Hematopoietic multipotent progenitor cell treated with erythropoietin and hydrocortisone succinate and interleukin-3 and kit ligand, for 8 days (in vitro differentiated cells): ENCODE results near the gene PAFAH1B2.
"Not testable (repeated sequence)": the region's sequence is repeated elsewhere in the genome, so short reads cannot be mapped to it uniquely, and the experiment has no call there.

ENCODE experiments used
- DNase-seq: peaks from one replicate; pipeline ENCODE4 v3.0.0-alpha.2; 2015

PAFAH1B2 gene

DNA sequence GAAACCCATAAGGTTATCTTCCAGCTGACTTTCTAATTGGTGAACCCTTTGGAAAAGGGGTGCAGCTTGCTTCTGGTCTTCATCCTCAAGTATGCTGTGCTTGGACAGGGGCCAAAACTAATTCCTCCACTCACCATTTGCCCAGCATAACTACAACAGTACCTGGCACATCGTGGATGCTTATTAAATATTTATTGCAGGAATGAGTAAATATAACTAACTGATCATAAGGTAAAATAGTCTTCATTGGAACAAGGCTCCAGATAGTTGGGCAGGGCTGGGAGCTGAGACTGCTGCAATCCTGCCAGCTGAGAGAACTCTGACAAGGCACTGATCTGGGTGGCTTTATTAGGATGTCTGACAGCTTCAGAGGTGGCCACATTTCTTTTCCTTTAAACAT lies 32.1 kb downstream of the PAFAH1B2 start:
- DNase-seq = no peak

DNA sequence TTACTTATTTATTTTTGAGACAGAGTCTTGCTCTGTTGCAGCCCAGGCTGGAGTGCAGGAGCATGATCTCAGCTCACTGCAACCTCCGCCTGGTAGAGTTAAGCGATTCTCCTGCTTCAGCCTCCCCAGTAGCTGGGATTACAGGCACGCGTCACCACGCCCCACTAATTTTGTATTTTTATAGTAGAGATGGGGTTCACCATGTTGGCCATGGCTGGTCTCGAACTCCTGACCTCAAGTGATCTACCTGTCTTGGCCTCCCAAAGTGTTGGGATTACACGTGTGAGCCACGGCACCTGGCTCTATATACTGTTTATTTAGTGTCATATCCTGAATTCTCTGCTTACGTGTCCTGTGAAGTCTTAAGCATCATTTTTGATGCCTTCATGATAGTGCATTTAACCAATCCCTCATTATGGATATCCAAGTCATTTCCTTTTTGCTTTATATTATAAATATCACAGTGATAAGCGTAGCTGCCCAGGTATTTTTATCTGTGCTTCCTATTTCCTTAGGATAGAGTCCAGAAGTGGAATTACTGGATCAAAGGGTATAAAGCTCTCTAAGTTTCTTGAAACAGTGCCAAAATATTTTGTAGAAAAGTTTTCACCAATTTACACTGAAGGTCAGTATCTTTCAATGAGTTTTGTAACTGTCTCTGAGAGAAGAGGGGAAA lies 33.6 kb downstream of the PAFAH1B2 start:
- DNase-seq = no peak

DNA sequence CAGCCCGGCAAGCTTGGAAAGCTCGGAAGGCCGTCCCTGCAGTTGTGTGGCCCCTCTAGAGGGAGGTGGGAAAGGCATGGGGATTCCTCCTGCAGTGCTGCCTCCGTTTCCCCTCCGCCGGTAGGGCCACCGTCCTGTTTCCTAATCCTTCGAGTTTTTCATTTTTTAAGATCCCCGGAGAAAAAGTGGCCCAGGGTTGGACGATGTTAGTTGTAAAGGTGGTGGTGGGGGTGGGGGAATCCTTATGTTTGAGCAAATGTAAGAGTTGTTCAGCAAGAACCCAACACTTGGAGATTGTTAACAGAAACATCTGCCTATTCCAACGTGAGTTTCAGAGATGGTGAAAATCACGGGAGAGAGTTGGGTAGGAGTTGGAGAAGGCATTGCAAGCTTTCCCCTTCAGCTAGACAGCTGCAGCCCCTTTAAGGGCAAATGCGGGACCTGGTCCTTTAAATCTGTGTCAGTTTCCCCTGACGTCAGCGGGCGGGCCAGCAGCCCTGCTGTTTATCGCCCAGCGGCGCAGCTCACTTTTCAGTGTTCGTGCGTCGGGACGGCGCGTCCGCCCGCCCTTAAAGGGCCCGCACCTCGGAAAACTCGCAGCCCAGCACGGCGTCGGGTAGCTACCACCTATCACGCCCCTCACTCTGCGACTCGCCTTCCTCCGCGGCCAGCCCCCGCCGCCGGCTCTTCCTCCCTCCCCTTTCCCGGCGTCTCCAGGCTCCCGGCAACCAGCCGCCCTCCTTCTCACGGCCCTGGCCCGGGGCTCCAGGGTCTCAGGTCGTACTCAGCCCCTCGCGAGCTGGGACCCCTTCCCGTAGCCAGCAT lies 34.3 kb downstream of the PAFAH1B2 start, which contains the start of gene SIDT2:
TSS of gene SIDT2 (plus strand) at position 534 of the 825 bp plus-strand sequence. CDS start 521 bp downstream, outside the sequence.
- DNase-seq = peak; percentile 90

DNA sequence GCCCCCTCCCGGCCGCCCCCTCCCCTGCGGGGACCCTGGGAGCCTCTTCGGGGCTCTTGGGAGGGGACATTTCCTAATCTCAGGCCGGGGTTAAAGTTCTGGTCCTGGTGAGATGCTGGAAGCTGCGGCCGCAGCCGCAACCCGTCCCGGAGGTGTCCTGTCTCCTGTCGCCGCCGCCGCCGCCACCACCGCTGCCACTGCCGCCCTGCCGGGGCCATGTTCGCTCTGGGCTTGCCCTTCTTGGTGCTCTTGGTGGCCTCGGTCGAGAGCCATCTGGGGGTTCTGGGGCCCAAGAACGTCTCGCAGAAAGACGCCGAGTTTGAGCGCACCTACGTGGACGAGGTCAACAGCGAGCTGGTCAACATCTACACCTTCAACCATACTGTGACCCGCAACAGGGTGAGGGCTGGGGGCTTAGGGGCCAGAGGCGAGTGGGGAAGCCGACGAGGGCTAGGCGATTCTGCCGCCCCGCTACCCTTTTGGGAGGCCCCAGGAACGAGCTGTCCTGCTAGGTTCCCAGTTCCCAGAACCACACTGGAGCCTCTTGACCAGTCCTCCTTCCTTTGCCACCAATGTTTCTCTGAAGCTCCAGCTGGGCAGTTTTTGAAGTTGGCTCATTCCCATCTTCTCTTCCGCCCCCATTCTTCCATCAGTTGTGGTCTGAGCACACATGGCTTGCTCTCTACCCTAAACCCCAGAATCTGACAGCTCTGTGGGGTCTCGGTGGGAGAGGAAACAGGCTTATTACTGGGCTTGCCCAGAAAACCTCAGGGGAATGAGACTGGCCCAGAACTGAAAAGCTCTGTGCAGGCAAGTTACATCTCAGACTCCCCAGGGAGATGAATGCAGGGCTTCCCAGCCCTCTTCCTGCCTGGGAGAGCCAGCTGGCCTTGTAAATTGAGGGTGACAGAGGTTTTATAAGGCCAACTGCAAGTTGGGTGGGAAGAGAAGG lies 35.2 kb downstream of the PAFAH1B2 start:
- DNase-seq = no peak

DNA sequence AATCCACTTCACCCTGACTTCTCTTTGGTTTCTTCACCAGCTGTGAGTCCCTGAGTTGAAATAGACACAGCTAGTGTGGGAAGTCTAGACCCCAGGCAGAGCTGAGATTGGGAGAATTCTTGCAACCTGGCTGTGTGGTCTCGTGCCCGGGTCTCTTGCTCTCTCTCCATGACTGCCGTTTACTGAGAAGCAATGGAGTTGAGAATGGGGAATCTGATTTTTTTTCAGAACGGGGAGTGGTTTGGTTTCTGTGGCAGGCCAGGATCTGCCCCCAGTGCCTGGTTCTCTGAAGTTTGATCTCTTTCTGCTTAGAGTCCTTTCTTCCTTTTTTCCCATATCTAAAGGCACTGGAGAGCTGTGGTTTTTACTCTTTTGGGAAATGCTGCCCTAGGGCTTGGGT lies 35.9 kb downstream of the PAFAH1B2 start:
- DNase-seq = peak; percentile 43

DNA sequence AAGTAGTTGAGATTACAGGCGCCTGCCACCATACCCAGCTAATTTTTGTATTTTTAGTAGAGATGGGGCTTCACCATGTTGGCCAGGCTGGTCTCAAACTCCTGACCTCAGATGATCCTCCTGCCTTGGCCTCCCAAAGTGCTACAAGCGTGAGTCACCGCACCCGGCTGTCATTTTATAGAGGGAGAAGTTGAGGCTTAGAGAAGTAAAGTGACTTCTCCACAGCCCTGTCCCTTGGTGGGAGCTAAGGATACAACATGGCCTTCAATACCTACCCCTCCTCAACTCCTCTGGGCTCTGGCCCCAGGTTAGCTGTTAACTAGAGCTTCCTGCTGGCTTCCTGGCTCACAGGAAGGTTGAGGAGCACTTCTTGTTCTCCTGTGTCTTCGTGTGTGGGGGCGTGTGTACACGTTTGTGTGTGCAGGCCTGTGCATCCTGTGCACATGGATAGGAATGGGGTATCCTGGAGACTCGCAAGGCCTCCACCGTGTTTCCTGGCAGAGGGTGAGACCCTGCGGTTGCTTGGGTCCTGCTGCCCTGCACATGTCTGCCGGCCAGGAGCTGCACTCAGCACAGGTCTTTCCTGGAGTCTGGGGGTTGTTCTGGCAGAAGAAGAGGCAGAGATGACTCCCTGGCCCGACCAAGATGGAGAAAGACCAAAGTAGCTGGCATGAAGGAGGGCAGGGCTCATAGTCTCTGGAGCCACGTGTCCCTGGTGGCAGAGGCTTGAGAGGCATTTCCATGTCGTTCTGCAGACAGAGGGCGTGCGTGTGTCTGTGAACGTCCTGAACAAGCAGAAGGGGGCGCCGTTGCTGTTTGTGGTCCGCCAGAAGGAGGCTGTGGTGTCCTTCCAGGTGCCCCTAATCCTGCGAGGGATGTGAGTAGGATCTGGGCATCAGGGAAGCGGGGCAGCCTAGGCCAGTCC lies 36.8 kb downstream of the PAFAH1B2 start:
- peak; percentile 92 for DNase-seq

DNA sequence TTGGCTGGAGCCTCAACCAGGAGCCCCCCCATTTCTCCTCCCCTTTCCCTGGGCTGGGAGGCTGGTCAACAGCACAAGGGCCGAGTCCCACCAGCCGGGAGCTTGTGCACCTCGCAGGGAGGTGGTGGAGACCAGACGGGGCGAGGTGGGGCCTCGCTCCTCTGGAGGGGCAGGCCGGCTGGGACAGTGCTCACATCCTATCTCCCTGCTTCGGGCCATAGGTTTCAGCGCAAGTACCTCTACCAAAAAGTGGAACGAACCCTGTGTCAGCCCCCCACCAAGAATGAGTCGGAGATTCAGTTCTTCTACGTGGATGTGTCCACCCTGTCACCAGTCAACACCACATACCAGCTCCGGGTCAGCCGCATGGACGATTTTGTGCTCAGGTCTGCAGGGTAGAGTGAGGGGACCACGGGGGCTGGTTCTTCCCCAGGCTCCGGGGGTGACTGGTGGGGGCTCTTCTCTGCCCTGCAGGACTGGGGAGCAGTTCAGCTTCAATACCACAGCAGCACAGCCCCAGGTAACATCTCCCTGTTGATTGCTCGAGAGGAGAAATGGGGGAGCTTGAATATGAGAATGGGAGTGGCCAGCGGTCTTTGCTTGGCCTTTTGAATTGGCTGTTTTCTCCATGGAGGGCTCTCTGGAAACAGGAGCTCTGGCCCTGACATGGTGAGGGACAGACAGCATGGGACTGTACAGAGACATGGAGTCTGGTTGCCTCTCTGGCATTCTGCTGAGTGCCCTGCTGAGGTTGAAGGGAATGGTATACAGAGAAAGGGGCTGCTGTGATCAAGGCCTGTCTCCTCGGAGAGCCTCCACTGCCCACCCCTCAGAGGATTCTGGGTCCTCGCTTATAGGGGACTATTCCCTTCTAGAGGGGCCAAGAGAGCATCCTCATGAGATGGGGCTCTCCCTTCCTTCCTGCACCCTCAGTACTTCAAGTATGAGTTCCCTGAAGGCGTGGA lies 37.8 kb downstream of the PAFAH1B2 start:
- DNase-seq = no peak

DNA sequence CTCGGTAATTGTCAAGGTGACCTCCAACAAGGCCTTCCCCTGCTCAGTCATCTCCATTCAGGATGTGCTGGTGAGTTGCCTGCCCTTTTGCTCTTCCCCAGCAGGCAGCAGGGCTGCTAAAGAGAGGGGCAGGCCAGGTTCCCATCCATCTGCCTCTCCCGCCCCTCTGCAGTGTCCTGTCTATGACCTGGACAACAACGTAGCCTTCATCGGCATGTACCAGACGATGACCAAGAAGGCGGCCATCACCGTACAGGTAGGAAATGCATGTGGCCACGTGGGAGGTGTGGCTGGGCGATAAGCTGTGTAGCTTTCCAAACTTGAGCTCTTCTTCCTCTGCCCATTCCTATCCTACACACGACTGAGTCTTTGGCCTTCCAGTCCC lies 38.5 kb downstream of the PAFAH1B2 start:
- no peak for DNase-seq

DNA sequence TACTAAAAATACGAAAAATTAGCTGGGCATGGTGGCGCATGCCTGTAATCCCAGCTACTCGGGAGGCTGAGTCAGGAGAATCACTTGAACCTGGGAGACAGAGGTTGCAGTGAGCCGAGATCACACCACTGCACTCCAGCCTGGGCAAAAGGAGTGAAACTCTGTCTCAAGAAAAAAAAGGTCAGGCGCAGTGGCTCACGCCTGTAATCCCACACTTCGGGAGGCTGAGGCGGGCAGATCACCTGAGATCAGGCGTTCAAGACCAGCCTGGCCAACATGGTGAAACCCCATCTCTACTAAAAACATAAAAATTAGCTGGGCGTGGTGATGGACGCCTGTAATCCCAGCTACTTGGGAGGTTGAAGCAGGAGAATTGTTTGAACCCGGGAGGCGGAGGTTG lies 39.1 kb downstream of the PAFAH1B2 start:
- DNase-seq = not testable (repeated sequence)

DNA sequence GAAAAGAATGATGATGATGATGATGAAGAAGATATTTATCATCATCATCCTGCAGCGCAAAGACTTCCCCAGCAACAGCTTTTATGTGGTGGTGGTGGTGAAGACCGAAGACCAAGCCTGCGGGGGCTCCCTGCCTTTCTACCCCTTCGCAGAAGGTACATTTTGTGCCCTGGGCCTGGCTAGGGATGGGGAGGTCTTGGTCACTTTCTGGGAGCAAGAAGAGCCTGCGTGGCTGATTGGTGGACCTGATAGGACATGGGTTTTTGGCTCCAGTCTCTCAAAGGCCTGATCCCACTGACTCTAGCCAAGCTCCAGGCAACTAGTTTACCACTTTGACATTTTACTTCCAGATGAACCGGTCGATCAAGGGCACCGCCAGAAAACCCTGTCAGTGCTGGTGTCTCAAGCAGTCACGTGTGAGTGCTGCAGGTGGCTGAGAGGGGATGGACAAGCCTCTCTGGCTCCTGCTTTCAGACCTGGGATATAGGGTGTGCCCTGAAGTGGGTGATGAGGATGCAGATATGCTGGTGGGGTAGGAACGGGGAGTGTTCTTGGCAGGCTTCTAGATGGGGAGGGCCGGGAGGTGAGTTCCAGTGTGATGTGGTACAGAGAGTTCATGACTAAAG lies 39.8 kb downstream of the PAFAH1B2 start:
- DNase-seq = no peak

DNA sequence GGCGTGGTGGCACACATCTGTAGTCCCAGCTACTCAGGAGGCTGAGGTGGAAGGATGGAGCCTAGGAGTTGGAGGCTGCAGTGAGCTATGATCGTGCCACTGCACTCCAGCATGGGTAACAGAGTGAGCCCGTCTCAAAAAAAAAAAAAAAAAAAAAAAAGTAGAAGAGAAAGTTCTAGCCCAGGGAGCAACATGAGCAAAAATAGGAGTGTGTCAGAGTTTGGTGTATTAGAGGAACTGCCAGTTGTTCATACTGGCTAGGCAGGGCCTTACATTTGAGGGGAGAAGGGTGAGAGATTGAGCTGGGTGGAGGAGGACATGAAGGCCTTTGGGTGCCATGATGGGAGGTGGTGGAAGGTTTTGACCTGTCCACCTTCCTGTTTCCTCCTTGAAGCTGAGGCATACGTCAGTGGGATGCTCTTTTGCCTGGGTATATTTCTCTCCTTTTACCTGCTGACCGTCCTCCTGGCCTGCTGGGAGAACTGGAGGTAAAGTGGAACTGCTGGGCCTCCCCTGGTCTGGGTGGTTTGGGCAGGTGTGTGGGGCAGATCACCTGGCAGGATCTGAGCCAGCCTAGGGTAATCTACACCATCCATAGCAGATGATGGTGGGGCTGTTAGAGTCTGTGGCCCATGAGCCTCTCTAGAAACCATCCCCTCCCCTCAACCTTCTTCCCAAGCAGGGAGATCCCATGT lies 41.8 kb downstream of the PAFAH1B2 start:
- no peak for DNase-seq

DNA sequence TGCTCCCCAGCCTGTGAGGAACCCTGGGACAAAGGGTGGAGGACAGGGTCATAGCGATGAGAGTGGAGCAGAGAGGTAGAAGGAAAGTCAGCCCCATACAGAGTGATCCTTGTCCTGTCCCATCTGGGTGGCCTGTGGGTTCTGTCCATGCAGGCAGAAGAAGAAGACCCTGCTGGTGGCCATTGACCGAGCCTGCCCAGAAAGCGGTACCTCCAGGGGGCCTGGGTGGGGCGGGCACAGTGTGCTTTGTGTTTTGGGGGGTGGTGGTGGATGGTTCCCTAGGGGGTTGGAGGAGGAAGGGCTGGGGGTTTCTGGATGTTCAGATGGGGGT lies 42.3 kb downstream of the PAFAH1B2 start:
- no peak for DNase-seq

DNA sequence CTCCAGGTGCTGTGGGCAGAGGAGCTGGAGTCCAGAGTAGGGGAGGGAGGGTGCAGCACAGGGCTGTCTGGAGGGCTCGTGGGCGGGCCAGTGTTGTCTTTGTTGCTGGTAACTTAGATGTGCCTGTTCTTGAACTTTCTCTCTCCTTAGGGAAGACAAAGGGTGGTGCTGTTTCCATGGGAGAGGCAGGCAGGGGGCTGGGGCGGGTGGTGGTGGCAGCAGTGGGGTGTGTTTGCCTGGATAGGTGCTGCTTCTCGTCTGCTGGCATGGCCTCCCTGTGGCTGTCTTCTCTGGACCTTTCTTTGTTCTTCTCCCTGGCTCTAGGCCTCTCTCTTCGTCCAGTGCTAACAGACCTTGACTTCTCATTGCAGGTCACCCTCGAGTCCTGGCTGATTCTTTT lies 42.9 kb downstream of the PAFAH1B2 start:
- DNase-seq = no peak

DNA sequence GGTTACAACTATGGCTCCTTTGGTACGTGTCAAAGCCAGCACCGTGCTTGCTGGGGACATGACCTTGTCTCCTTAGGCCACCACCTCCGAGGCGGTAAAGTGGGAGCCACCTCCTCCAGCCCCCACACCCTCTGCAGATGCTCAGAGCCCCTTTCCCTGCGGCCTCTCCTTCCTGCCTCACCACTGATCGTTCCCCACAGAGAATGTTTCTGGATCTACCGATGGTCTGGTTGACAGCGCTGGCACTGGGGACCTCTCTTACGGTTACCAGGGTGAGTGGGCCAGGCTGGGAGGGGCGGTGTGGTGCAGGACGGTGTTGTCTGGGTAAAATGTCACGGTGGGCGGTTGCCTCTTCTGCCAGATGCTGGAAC lies 43.3 kb downstream of the PAFAH1B2 start:
- no peak for DNase-seq

DNA sequence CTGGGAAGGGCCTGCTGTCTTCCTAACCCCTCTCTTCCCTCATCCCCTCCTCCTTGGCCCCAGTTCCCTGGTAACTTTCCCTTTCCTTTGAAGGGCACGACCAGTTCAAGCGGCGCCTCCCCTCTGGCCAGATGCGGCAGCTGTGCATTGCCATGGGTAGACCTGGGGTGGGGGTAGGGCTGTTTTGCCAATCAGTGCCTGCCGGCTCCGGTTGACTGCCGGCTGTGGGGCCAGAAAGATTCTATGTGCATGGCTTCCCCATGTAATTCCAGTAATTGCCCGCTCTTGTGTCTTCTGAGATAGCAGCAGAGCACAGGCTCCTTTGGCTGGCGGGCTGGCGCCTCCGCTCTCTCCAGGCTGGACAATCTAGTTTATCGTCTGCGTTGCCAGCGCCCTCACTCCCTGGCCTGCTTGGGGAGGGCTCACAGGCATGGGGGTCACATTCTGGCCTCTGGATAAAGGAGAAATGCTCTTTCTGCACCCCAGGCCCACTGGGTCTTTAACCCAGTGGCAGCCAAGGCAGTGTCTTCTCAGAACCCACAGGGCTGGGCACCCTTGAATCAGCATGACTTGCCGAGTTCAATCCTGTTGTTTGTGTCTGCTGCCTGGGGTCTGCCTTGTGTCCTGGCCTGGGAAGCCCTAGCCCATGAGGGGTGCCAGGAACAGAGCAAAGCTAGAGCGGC lies 43.9 kb downstream of the PAFAH1B2 start:
- no peak for DNase-seq

DNA sequence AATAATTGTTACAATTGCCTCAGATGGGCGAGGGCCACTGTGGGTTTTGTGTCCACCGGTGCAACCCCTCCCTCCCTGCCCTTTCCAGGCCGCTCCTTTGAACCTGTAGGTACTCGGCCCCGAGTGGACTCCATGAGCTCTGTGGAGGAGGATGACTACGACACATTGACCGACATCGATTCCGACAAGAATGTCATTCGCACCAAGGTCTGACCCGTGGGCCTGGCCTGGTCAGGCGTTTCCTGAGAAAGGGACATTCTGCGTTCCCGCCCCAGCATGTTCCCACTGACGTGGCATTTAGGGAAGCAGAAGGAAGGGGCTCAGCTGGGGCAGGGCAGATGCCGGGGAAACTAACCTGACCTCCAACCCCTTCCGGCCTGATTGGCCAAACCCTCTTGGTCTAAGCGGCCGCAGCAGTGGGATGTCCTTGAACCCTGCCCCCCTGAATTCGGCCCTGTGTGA lies 44.6 kb downstream of the PAFAH1B2 start:
- DNase-seq = no peak

DNA sequence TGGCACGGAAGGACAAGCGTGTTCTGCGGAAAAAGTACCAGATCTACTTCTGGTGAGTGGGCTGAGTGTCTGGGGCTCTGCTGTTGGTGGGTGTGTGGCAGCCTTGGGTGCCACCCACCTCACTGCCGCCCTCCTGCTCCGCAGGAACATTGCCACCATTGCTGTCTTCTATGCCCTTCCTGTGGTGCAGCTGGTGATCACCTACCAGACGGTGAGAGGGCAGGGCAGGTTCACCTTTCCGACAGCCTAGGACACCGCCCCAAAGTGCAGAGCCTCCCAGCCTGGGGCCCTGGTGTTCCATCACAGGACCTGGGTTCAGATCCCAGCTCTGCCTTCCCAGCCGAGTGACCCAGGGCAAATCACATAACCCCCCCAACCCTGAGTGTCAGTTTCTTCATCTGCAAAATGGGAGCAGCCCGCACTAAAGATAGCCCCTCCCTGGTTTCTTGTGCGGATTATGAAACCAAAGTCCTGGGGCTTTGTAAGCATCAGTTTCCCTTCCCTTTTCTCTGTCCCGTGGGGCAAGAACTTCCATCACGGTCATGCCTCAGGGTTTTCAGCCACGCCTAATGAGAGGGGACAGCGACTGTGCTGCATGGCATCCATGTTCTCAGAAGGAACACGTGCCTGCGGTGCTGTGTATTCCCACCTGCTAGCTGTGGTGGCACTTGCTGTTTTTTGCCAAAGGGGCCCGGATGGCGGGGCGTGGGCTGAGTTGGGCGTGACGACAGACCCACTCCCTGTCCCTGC lies 45.3 kb downstream of the PAFAH1B2 start:
- no peak for DNase-seq

DNA sequence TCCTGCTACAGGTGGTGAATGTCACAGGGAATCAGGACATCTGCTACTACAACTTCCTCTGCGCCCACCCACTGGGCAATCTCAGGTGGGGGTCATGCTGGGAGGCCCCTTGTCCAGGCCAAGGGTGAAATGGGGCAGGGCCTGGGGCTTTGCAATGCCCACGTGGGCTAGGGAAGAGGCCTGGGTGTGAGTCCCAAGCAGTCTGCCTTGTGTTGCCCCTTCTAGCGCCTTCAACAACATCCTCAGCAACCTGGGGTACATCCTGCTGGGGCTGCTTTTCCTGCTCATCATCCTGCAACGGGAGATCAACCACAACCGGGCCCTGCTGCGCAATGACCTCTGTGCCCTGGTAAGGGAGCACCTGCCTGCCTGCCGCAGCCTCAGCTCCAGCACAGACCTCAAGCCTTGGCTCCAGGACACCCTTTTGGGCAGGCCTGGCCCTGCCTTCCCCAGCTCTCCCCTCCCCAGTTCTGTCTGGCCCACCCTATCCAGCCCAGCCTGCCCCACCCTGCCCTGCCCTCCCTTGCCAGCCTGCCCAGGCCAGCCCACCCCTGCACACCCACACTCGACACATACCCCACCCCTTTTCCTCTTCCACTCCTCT lies 46.0 kb downstream of the PAFAH1B2 start:
- no peak for DNase-seq
